GM21528 (cell line): ENCODE data around the gene ZNF804B.

Experiments
- ATAC-seq: cut with Tn5 transposase; IDR thresholded peaks from one replicate; pipeline ENCODE4 v1.9.1; 2021; ENCODE audit warnings: mild to moderate bottlenecking, moderate library complexity; ENCODE audit not compliant: unreplicated experiment, low FRiP score

Gene ZNF804B

GRCh38 chr7:89238156-89238555, 478.7 kb downstream of the ZNF804B start:
- no peak for ATAC-seq

- ATAC-seq: no peak
Observed at GRCh38 chr7:89246196-89246595, 486.7 kb downstream of the ZNF804B start.

- ATAC-seq: no peak
Observed at GRCh38 chr7:89247207-89247606, 487.7 kb downstream of the ZNF804B start.

GRCh38 chr7:89259085-89259484, 499.6 kb downstream of the ZNF804B start:
- no peak for ATAC-seq

GRCh38 chr7:89264126-89264525, 504.6 kb downstream of the ZNF804B start:
- ATAC-seq: no peak

- ATAC-seq: no peak
Observed at GRCh38 chr7:89265631-89266030, 506.1 kb downstream of the ZNF804B start.

GRCh38 chr7:89283302-89283701, 523.8 kb downstream of the ZNF804B start:
- ATAC-seq: no peak

- no peak for ATAC-seq
Observed at GRCh38 chr7:89308535-89308934, 549.0 kb downstream of the ZNF804B start.

GRCh38 chr7:89311886-89312285, 552.4 kb downstream of the ZNF804B start:
- no peak for ATAC-seq

- no peak for ATAC-seq
Observed at GRCh38 chr7:89312551-89312950, 553.1 kb downstream of the ZNF804B start.

- ATAC-seq: no peak
Observed at GRCh38 chr7:89316584-89317251, 557.2 kb downstream of the ZNF804B start.

GRCh38 chr7:89332026-89332425, 572.5 kb downstream of the ZNF804B start:
- no peak for ATAC-seq

- ATAC-seq: no peak
Observed at GRCh38 chr7:89334797-89335196, 575.3 kb downstream of the ZNF804B start.

GRCh38 chr7:89335490-89335889, 576.0 kb downstream of the ZNF804B start:
- no peak for ATAC-seq

- ATAC-seq: no peak
Observed at GRCh38 chr7:89336121-89336520, 576.6 kb downstream of the ZNF804B start.

- no peak for ATAC-seq
Observed at GRCh38 chr7:89339748-89340147, 580.2 kb downstream of the ZNF804B start.

GRCh38 chr7:89357121-89357520, 597.6 kb downstream of the ZNF804B start:
- ATAC-seq: no peak

GRCh38 chr7:89377219-89377618, 617.7 kb downstream of the ZNF804B start:
- no peak for ATAC-seq

- ATAC-seq: no peak
Observed at GRCh38 chr7:89385411-89385810, 625.9 kb downstream of the ZNF804B start.
